HG03378 (cell line): ENCODE data around the gene C3orf20.

Source experiments
- ATAC-seq: cut with Tn5 transposase; IDR thresholded peaks from one replicate; pipeline ENCODE4 v1.9.1; 2021; ENCODE audit warnings: mild to moderate bottlenecking, moderate library complexity; ENCODE audit not compliant: unreplicated experiment

Gene C3orf20

GRCh38 chr3:14698601-14699244 lies 23.8 kb downstream of the C3orf20 start:
- no peak for ATAC-seq

- no peak for ATAC-seq
Observed at GRCh38 chr3:14699643-14700042, 24.7 kb downstream of the C3orf20 start.

- ATAC-seq: no peak
Observed at GRCh38 chr3:14700891-14701290, 25.9 kb downstream of the C3orf20 start.

- ATAC-seq: no peak
Observed at GRCh38 chr3:14701676-14702075, 26.7 kb downstream of the C3orf20 start.

GRCh38 chr3:14703128-14703750 lies 28.3 kb downstream of the C3orf20 start:
- no peak for ATAC-seq

GRCh38 chr3:14703791-14704190 lies 28.9 kb downstream of the C3orf20 start:
- ATAC-seq: no peak

GRCh38 chr3:14706096-14706495 lies 31.2 kb downstream of the C3orf20 start:
- ATAC-seq: no peak

GRCh38 chr3:14716591-14716990 lies 41.6 kb downstream of the C3orf20 start:
- ATAC-seq: no peak

GRCh38 chr3:14717307-14717706 lies 42.4 kb downstream of the C3orf20 start:
- ATAC-seq: no peak

- ATAC-seq: no peak
Observed at GRCh38 chr3:14718539-14718938, 43.6 kb downstream of the C3orf20 start.

- no peak for ATAC-seq
Observed at GRCh38 chr3:14719006-14719405, 44.1 kb downstream of the C3orf20 start.

GRCh38 chr3:14721126-14721864 lies 46.4 kb downstream of the C3orf20 start:
- ATAC-seq: no peak

- no peak for ATAC-seq
Observed at GRCh38 chr3:14725013-14725412, 50.1 kb downstream of the C3orf20 start.

- ATAC-seq: no peak
Observed at GRCh38 chr3:14725564-14726440, 50.9 kb downstream of the C3orf20 start.

GRCh38 chr3:14726441-14726780 lies 51.5 kb downstream of the C3orf20 start:
- no peak for ATAC-seq

- no peak for ATAC-seq
Observed at GRCh38 chr3:14728113-14728512, 53.2 kb downstream of the C3orf20 start.

GRCh38 chr3:14730703-14731382 lies 55.9 kb downstream of the C3orf20 start:
- no peak for ATAC-seq

GRCh38 chr3:14740983-14741382 lies 66.0 kb downstream of the C3orf20 start:
- ATAC-seq: no peak

GRCh38 chr3:14741510-14741909 lies 66.6 kb downstream of the C3orf20 start:
- no peak for ATAC-seq

- no peak for ATAC-seq
Observed at GRCh38 chr3:14744556-14744955, 69.6 kb downstream of the C3orf20 start.

GRCh38 chr3:14750650-14751049 lies 75.7 kb downstream of the C3orf20 start:
- no peak for ATAC-seq
